OCI-LY7 (cell line): ENCODE measurements around the gene TRMT11.

ENCODE experiments used
- EZH2phosphoT487 ChIP-seq: fragments of 200-600 bp; sonication (generic); IDR thresholded peaks from 2 replicates; pipeline ENCODE4 v1.6.1; 2018; ENCODE audit warnings: low read depth, borderline replicate concordance, mild to moderate bottlenecking, mixed run types, antibody characterized with exemption, low read length, moderate library complexity, mixed read lengths
- TF ChIP-seq, protein P1 (sequence below): fragments of 200-600 bp; sonication (generic); conservative IDR thresholded peaks from 2 replicates; pipeline ENCODE4 v1.5.1; 2014; ENCODE audit warnings: mild to moderate bottlenecking, antibody characterized with exemption, low read length, moderate library complexity, mixed read lengths

DNA sequence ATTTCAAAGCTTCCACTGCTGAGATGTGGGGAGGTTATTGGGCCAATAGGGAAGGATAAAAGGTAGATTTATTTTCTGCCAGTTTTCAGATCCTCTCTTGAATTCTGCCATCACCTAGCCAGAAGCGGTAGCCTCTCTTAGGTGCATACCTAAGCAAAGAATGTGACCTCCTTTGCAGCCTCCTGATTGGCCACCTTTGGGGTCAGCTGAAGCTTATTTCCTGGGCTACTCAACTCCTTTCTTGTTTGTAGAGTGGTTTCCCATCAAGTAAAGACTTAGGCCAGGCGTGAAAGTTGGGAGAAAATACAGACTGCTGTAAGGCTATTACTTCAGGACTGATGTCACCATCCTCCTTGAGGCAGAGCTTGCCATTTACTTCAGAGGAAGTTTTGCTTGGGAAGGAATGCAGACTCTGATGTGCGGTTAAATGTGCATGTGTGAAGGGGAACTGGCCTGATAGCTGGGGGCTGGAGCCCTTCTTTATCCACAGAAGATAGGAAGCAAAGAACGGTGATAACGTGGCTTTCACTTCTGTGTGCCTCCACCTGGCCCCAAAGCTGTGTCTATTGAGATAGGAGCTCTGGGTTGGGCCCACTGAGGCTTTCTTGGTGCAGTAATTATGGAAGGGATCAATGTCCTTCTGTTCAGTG lies 70.1 kb downstream of the TRMT11 start:
- TF ChIP-seq, protein P1, sequence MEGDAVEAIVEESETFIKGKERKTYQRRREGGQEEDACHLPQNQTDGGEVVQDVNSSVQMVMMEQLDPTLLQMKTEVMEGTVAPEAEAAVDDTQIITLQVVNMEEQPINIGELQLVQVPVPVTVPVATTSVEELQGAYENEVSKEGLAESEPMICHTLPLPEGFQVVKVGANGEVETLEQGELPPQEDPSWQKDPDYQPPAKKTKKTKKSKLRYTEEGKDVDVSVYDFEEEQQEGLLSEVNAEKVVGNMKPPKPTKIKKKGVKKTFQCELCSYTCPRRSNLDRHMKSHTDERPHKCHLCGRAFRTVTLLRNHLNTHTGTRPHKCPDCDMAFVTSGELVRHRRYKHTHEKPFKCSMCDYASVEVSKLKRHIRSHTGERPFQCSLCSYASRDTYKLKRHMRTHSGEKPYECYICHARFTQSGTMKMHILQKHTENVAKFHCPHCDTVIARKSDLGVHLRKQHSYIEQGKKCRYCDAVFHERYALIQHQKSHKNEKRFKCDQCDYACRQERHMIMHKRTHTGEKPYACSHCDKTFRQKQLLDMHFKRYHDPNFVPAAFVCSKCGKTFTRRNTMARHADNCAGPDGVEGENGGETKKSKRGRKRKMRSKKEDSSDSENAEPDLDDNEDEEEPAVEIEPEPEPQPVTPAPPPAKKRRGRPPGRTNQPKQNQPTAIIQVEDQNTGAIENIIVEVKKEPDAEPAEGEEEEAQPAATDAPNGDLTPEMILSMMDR: no peak
- no peak for TF ChIP-seq EZH2phosphoT487
